Nephron progenitor cell (in vitro differentiated cells): ENCODE measurements around the gene SYNDIG1L.

Source experiments
- DNase-seq: peaks from one replicate; pipeline ENCODE4 v3.0.0; 2021
- H3K27ac Mint-ChIP-seq: 2 replicates; pipeline ENCODE4 v1.8.0; 2021; ENCODE audit warnings: mild to moderate bottlenecking, moderate library complexity, mixed read lengths
- H3K27me3 Mint-ChIP-seq: 2 replicates; pipeline ENCODE4 v1.8.0; 2021; ENCODE audit warnings: mild to moderate bottlenecking, low read depth, mixed read lengths; ENCODE audit not compliant: poor library complexity
- H3K36me3 Mint-ChIP-seq: 2 replicates; pipeline ENCODE4 v1.8.0; 2021; ENCODE audit warnings: low read depth, mixed read lengths
- H3K4me1 Mint-ChIP-seq: 2 replicates; pipeline ENCODE4 v1.8.0; 2021; ENCODE audit warnings: mixed read lengths
- H3K4me3 Mint-ChIP-seq: 2 replicates; pipeline ENCODE4 v1.8.0; 2021; ENCODE audit warnings: mild to moderate bottlenecking, moderate library complexity, mixed read lengths
- H3K9me3 Mint-ChIP-seq: 2 replicates; pipeline ENCODE4 v1.8.0; 2021; ENCODE audit warnings: mild to moderate bottlenecking, moderate library complexity, mixed read lengths
- TF ChIP-seq, protein P1 (sequence below): fragments of 200-600 bp; sonication (generic); IDR thresholded peaks from 2 replicates; pipeline ENCODE4 v1.5.0; 2021; ENCODE audit warnings: antibody characterized with exemption

The SYNDIG1L gene

DNA sequence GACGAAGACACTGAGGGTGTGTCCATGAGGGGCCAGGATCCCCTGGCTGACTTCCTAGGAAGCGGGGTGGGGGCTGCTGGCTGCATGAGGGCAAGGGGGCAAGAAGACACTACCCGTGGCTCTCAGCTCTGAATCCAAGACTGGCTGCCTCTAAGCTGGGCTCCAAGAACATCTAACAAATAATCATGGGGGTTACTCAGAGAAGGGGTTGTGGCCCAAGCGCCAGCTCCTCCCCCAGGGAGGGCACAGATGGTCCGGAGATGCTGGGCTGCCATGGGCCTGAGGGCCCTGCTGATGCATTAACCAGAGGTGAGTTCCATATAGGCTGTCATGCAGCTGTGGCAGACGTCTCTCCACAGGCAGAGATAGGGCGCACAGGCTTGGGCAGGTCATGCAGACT lies 14.3 kb downstream of the SYNDIG1L start:
- H3K27me3 Mint-ChIP-seq = peaks cover 5% of the 10 kb centered on the region
- DNase-seq = no peak
- no peaks in the 10 kb centered on the region for H3K9me3 Mint-ChIP-seq
- H3K4me1 Mint-ChIP-seq = peaks cover 33% of the 10 kb centered on the region
- TF ChIP-seq, protein P1, sequence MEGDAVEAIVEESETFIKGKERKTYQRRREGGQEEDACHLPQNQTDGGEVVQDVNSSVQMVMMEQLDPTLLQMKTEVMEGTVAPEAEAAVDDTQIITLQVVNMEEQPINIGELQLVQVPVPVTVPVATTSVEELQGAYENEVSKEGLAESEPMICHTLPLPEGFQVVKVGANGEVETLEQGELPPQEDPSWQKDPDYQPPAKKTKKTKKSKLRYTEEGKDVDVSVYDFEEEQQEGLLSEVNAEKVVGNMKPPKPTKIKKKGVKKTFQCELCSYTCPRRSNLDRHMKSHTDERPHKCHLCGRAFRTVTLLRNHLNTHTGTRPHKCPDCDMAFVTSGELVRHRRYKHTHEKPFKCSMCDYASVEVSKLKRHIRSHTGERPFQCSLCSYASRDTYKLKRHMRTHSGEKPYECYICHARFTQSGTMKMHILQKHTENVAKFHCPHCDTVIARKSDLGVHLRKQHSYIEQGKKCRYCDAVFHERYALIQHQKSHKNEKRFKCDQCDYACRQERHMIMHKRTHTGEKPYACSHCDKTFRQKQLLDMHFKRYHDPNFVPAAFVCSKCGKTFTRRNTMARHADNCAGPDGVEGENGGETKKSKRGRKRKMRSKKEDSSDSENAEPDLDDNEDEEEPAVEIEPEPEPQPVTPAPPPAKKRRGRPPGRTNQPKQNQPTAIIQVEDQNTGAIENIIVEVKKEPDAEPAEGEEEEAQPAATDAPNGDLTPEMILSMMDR = no peak
- no peak overlapping the region for H3K4me3 Mint-ChIP-seq
- H3K36me3 Mint-ChIP-seq = no peaks in the 10 kb centered on the region
- H3K27ac Mint-ChIP-seq = no peak overlapping the region

DNA sequence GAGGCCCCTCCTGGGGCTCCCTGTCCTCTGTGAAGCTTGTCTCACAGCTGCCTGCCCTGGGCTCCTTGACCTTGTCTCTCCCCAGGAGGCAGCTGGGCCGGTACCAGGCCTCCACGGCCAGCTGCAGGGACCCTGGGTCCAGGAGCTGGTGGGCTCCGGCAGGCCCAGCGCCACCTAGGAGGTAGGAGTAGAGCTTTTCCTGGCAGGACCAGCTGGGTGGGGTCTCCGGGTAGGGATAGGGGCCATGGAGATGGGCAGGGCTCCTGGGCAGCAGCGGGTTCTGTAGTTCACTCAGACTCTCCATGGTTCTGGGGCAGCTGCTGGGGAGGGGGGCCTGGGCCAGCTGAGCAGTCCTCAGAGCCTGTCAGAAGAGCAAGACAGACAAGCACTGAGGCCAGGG lies 16.6 kb downstream of the SYNDIG1L start:
- no peak for DNase-seq
- H3K27ac Mint-ChIP-seq = no peak overlapping the region
- no peaks in the 10 kb centered on the region for H3K36me3 Mint-ChIP-seq
- peaks cover 18% of the 10 kb centered on the region for H3K4me1 Mint-ChIP-seq
- TF ChIP-seq, protein P1 = no peak
- H3K4me3 Mint-ChIP-seq = no peak overlapping the region
- no peaks in the 10 kb centered on the region for H3K9me3 Mint-ChIP-seq
- H3K27me3 Mint-ChIP-seq = peaks cover 5% of the 10 kb centered on the region

DNA sequence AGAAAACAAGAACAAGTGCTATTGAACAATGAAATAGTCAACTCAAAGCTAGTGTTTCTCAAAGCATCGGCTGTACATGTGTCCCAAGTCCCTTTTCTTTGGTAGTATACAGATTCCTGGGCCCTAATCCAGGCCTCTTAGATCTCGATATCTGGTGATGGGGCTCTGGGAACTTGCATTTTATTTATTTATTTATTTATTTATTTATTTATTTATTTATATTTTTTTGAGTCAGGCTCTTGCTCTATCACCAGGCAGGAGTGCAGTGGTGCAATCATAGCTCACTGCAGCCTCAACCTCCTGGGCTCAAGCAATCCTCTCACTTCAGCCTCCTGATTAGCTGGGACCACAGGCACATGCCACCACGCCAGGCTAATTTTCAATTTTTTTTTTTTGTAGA lies 17.1 kb downstream of the SYNDIG1L start:
- Mint-ChIP-seq H3K4me1 (peaks cover 18% of the 10 kb centered on the region), H3K9me3 (no peaks in the 10 kb centered on the region), H3K27me3 (peaks cover 8% of the 10 kb centered on the region), H3K36me3 (no peaks in the 10 kb centered on the region), H3K27ac (no peak overlapping the region), H3K4me3 (no peak overlapping the region)
- TF ChIP-seq, protein P1 = no peak
- DNase-seq = no peak

DNA sequence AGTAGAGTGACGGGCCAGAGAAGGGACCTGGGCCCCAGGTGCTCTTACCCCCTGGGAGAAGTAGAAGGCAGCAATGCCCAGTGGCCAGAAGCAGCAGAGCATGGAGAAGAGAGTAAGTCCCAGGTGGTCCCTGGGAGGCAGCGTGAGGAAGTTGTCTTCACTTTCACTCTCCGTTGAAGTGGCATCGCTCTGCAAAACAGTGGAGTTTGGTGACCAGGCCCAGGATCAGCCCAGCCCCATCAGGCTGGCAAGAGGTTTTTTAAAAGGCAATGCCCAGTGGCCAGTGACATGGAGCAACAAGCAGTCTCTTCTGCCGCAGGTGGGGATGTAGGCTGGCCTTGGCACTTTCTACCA lies 18.2 kb downstream of the SYNDIG1L start:
- no peaks in the 10 kb centered on the region for H3K36me3 Mint-ChIP-seq
- peaks cover 16% of the 10 kb centered on the region for H3K4me1 Mint-ChIP-seq
- H3K4me3 Mint-ChIP-seq = no peak overlapping the region
- TF ChIP-seq, protein P1 = no peak
- peaks cover 8% of the 10 kb centered on the region for H3K27me3 Mint-ChIP-seq
- no peaks in the 10 kb centered on the region for H3K9me3 Mint-ChIP-seq
- DNase-seq = no peak
- no peak overlapping the region for H3K27ac Mint-ChIP-seq

DNA sequence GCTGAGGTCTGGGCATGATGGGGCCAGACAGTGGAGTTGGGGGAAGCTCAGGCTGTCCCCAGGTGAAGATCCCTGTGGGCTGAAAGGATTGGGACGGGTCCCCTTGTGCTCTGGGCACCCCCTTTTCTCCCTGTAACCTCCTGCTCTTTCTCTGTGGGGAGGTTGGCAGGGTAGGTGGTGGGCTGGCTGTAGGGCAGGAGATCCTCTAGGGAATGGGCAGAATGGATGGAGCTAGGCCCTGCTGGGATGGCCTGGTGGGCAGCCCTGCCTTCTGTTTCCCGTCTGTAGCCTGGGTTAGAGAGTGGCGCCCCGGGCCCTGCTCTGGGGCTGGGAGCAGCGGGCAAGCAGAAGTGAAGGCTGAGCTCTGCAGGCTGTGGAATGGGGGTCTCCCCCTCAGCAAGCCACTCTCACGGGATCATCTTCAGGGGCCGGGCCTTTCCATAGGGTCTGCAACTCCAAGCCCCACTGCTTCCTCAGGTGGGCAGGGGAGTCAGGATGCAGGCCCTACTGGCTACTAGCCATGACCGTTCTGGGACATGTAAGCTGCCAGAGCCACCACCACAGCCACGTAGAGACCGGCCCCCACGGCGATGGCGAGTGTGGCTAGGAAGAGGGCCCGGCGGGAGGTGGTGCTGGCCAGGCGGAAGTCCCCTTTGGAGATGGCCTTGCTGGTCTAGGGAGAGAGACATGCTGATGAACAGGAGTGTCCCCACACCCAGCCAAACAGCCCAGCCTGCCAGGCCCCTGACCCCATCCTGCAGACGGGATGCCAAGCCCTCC lies 18.8 kb downstream of the SYNDIG1L start:
- peaks cover 21% of the 10 kb centered on the region for H3K4me1 Mint-ChIP-seq
- H3K27me3 Mint-ChIP-seq = peaks cover 8% of the 10 kb centered on the region
- H3K36me3 Mint-ChIP-seq = no peaks in the 10 kb centered on the region
- TF ChIP-seq, protein P1 = no peak
- no peaks in the 10 kb centered on the region for H3K9me3 Mint-ChIP-seq
- no peak overlapping the region for H3K27ac Mint-ChIP-seq
- DNase-seq = no peak
- no peak overlapping the region for H3K4me3 Mint-ChIP-seq

DNA sequence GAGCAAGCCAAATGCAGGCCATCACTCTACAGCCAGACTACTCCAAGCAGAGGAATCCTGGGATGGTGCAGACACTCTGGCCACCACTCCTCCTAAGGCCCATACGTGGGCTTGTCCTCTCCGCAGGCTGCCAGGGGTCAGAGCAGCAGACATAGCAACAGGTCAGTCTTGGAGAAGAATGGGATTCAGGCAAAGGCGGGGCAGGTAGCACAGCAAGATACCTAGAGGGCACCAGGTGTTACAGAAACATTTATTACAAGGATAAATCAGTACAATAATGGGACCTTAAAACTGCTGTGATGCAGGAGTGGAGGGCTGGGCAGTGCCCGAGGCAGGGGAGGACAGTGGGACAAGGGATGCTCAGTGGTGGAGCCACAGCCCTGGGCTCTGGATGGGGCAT lies 20.3 kb downstream of the SYNDIG1L start:
- Mint-ChIP-seq H3K27ac (no peak overlapping the region), H3K27me3 (peaks cover 8% of the 10 kb centered on the region), H3K4me3 (no peak overlapping the region), H3K36me3 (no peaks in the 10 kb centered on the region), H3K4me1 (peaks cover 36% of the 10 kb centered on the region), H3K9me3 (no peaks in the 10 kb centered on the region)
- no peak for DNase-seq
- TF ChIP-seq, protein P1 = no peak
